Astrocyte of the cerebellum (primary cell): ENCODE measurements around the gene TIGD3.

Experiments
- DNase-seq: peaks from one replicate; pipeline ENCODE4 v3.0.0-alpha.2; 2011; ENCODE audit warnings: low read depth
- H3K4me3 ChIP-seq: 2 replicates; pipeline ENCODE4 v1.5.1; 2011; ENCODE audit warnings: mild to moderate bottlenecking, low read depth, low read length, moderate library complexity
- in situ Hi-C: cut with HindIII; loops from 2 replicates; pipeline ENCODE4 v1.10.0; 2017; ENCODE audit warnings: low sequenced_read_pairs
- TF ChIP-seq, protein P1 (sequence below): IDR thresholded peaks from 2 replicates; pipeline ENCODE4 v1.5.1; 2012; ENCODE audit warnings: low read length, low read depth, moderate library complexity, mild to moderate bottlenecking; ENCODE audit errors: missing control alignments

TIGD3 gene

DNA sequence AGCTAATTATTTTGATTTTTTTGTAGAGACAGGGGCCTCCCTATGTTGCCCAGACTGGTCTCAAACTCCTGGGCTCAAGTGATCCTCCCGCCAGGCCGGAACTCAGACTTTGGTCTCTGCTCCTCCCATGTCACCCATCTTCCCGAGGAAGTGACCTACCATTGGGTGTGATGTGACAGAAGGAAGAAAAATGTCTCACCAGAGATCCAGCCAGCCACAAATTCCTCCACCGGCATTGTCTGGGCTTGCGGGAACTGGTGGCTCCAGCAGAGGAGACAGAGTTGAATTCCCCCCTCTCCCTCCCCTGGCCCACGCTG, 27.1 kb downstream of the TIGD3 start:
- H3K4me3 ChIP-seq: peak overlapping the region; percentile 24
- in situ Hi-C loops: no loop called here
- TF ChIP-seq, protein P1, sequence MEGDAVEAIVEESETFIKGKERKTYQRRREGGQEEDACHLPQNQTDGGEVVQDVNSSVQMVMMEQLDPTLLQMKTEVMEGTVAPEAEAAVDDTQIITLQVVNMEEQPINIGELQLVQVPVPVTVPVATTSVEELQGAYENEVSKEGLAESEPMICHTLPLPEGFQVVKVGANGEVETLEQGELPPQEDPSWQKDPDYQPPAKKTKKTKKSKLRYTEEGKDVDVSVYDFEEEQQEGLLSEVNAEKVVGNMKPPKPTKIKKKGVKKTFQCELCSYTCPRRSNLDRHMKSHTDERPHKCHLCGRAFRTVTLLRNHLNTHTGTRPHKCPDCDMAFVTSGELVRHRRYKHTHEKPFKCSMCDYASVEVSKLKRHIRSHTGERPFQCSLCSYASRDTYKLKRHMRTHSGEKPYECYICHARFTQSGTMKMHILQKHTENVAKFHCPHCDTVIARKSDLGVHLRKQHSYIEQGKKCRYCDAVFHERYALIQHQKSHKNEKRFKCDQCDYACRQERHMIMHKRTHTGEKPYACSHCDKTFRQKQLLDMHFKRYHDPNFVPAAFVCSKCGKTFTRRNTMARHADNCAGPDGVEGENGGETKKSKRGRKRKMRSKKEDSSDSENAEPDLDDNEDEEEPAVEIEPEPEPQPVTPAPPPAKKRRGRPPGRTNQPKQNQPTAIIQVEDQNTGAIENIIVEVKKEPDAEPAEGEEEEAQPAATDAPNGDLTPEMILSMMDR: no peak
- DNase-seq: peak; percentile 6

DNA sequence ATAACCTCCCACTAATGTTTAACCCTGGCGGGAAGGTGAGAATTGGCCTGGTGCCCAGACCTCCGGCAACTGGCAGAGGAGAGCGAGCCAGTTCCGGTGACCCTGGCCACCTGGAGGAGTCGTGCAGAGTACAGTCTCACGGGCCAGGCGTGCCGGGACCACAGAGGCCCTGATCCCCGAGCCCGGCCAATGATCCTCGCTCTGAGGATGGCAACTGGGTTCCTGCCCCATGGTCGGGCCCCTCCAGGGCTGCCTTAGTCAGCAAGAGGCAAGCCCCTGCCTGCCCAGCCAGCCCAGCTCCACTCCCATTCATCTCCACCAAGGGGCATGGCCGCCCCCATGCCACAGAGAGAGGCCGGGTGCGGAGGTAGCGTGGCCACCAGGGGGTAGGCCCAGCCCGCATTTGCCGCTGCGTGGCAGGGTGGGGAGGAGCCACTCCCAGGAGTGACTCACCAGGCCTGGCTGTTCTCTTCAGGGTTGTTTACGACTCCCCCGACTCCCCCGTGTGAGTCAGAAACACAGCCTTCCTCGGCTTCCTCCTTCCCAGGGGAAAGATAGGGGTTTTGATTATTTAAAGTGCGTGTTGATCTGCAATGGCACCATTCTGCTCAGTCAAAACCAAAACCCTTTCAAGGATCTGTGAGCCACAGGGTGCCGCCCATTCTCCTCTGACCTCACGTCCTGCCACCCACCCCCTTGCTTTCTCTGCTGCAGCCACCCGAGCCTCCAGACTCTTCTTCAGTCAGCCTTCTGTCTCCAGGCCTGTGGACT, 27.7 kb downstream of the TIGD3 start, which contains the start of gene SLC25A45:
Gene SLC25A45 (minus strand): TSS at position 614 of the 771 bp plus-strand sequence. CDS start 695 bp downstream, outside the sequence.
- H3K4me3 ChIP-seq: peak within 1 kb of the TSS; percentile 24
- TF ChIP-seq, protein P1: peak; percentile 58
- peak; percentile 84 for DNase-seq
- in situ Hi-C loops: no loop called here

DNA sequence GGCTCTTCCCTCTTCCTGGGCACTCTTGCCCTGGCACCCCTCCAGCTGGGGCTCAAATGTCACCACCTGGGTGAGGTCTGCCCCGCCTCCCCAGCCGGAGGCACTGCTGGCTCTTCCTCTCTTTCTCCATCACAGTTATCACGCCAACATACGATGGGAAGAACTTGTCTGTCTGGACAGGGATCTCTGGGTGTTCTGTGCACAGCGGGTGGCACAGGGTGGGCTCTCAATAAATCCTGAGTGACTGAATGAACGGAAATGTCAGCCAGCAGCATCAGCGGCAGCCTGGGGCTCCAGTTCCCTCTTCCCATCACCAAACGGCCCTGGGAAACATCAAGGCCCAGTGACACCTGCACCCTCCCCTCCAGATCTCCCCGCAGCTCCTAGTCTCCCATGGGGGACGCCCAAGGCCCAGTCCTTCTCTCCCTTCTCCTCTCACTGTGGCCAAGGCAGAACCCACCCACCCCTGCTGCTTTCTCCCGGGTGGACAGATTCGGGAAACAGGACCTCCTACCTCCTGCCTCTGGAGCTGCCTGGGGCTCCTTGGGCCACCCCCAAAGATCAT, 28.3 kb downstream of the TIGD3 start:
- DNase-seq: no peak
- peak overlapping the region; percentile 24 for H3K4me3 ChIP-seq
- in situ Hi-C loops: no loop called here
- TF ChIP-seq, protein P1: no peak

DNA sequence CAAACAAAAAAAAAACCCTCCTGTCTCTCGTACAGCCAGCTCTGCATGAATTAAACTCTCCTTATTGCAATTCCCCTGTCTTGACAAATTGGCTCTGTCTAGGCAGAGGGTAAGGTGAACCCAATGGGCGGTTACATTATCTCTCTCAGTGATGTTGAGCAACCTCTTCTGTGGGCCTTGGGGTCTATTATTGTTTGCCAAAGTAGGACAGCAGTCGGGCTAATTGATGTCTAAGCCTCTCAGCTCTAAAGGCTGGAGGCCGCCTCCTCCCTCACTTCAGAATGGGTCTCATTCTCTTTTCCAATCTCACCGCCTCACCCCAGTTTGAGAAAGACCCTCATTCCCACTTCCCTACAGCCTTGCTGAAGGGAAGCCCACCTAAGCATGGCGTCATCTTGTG, 29.2 kb downstream of the TIGD3 start:
- in situ Hi-C loops: no loop called here
- no peak overlapping the region for H3K4me3 ChIP-seq
- TF ChIP-seq, protein P1: no peak
- no peak for DNase-seq

DNA sequence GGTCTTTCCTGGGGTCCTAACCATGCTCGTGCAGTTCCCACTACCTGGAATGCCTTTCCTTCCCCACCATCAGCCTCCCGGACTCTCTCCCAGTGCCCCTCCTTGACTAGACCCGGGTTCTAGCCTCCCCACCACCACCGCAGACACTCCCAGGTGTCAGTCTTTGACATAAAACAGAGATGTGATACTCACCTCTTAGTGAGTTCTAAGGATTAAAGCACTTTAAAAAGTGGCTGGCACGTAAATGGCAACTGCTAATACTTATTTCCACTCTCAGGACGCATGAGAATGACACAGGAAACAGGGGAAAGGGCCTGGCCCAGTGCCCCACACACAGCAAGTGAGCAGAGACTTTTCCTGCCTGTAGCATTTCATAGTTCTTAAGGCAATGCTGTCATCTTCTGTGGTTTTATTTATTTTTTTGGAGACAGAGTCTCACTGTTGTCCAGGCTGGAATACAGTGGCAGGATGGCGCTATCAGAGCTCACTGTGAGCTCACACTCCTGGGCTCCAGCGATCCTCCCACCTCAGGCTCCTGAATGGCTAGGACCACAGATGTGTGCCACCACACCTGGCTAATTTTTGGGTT, 29.8 kb downstream of the TIGD3 start:
- TF ChIP-seq, protein P1: no peak
- peak; percentile 5 for DNase-seq
- in situ Hi-C loops: no loop called here
- H3K4me3 ChIP-seq: no peak overlapping the region

DNA sequence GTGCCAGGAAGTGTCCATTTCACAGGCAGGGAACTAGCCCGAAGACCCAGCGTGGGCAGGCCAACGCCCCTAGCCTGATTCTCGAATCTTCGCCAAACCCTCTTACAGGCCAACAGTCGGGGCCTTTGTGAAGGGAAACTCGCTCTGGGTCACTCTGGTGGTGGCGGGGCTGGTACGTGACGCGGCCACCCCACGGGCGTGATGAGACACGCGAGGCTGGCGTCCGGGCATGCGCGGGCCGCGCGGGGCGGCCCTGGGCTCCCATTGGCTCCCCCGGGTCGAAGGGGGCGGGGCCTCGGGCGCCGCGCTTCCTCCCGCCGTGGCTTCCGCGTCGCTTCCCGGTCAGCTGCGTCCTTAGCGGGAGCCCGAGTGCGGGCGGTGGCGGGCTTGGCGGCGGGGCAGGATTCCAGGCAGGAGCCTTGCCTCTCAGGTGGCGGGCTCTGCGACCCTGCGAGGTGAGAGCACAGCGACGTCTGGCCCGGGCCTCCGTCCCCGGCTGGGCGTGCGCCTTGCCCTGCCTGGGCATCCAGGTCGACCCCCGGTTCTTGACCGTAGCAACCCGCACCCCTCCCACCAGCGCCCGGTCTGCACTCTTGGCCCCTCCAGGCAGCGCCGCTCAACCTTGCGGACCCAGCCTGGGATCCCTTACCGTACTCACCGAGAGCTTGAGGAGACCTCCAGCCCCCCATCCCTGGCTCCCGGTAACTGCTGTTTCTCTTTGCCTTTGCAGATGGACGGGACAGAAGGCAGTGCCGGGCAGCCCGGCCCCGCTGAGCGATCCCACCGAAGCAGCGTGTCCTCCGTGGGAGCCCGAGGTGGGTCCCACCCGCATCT, 32.0 kb downstream of the TIGD3 start, which contains the start of gene FRMD8:
Gene FRMD8 (plus strand): TSS at position 331 of the 834 bp plus-strand sequence. CDS start 400 bp downstream, at position 731.
- in situ Hi-C loops: no loop called here
- peak within 1 kb of the TSS; percentile 87 for H3K4me3 ChIP-seq
- TF ChIP-seq, protein P1: no peak
- DNase-seq: peak; percentile 13
